Right lobe of liver (tissue), 4 donors: ENCODE results near the gene SH3TC1.

ENCODE experiments used
- CTCF ChIP-seq, 4 donors: fragments of 200-600 bp in 3 of 4; fragments of 450-650 bp in 1 of 4; IDR thresholded peaks; one replicate each; pipeline versions ENCODE4 v1.5.1 to v1.8.0; 2016 to 2022; ENCODE audit warnings: antibody characterized with exemption in 4 of 4, mild to moderate bottlenecking in 2 of 4
- POLR2A ChIP-seq: fragments of 450-650 bp; IDR thresholded peaks from one replicate; pipeline ENCODE4 v1.6.1; 2017; ENCODE audit warnings: antibody characterized with exemption, mild to moderate bottlenecking
- donor health status: DM: no; HTN: no; CAD: no.
- donor health status: DM: no; HTN: no; CAD: no.
- donor health status: DM: no; HTN: yes; CAD: no.

DNA sequence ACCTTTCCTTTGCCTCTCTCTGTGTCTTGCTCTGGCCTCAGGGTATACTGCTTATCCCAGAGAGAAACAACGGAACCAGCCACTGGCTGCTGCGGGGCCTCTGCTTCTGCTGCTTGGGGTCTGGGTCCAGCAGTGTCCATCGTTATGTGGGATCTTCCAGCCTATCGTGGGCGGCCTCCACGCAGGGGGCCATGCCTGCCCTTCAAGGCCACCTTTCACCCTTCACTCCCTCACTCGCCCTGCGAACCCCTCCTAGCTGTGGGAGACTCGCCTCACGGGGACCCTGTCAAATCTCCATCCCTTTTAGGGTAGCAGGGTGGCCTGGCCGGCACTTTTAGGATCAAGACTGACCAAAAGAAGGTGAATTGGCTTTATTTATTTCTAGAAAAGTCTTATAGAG is 21.1 kb upstream of the SH3TC1 start:
- no peak for TF ChIP-seq CTCF (IDR thresholded peaks at IDR 0.05)
- TF ChIP-seq POLR2A = no peak
